HG03103 (cell line): Measurements from ENCODE around the gene EXOC4.
"Not testable (repeated sequence)": the region's sequence is repeated elsewhere in the genome, so short reads cannot be mapped to it uniquely, and the experiment has no call there.

Experiments
- ATAC-seq: cut with Tn5 transposase; IDR thresholded peaks from one replicate; pipeline ENCODE4 v1.9.1; 2021; ENCODE audit warnings: low read depth; ENCODE audit not compliant: unreplicated experiment

The EXOC4 gene

DNA sequence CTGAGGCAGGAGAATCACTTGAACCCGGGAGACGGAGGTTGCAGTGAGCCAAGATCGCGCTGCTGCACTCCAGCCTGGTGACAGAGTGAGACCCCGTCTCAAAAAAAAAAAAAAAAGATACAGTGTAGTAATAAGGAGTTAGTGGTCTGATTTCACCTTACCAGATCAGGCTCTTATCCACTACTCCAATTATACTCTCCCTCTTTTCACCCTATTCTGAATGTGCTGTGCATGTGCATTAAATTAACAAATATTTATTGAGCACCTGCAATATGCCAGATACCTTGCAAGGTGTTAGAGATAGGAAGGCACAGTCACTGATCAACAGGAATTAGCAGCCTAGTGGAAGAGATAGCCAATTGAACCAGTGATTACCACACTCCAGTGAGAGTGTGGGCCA lies 632.3 kb downstream of the EXOC4 start:
- ATAC-seq, result no peak

DNA sequence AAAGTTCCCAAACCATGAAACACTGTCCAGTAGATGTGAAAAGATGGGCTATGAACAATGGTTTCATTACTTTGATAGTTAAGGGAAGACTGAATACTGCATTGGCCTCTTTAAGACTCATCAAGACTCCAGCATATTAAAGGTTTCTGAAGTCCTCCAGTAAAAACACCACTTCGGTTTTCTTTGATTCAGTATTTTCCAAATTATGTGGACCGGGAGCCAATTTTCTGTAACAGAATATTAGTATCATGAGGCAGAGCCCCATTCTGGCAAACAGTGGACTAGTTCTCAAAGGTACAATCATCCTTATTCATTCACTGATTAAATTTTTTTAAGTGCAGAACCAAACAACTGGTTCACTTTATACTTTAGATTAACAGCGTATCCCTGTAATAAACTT lies 633.2 kb downstream of the EXOC4 start:
- ATAC-seq, result no peak

DNA sequence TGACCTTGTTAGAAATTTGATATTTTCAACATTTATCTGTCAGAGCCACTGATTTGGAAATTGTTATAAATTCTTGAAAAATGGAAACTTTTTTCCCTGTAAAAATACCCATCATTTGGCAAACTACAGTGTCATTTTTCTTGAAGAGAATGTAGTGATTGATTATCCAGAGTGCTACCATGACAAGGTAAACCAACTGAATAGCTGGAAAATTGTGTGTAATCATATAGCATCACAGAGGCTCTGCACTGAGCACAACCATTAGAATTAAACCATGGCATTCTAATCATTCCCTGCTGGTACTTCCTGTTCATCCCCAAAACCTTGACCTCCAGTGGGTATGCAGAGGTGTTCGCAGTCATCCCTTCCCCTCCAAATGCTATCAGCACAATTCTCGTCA lies 633.9 kb downstream of the EXOC4 start:
- ATAC-seq, result no peak

DNA sequence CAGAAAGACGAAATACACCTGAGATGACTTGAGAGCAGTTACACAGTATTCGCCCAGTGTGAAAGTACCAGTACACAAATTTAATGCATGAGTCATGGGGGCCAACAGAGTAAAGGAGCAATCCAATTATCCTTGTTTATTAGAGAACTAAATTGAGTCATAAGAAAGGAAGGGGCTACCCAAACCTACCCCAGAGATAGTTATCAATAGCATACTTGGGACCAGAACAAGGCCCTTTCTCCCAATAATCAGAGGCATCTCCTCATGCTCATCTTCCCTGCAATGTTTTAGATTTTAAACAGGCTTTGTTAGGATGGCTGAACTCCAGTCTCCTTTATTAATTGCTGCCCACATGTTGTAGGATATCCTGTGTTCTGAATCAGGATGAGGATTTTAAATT lies 634.6 kb downstream of the EXOC4 start:
- no peak for ATAC-seq

DNA sequence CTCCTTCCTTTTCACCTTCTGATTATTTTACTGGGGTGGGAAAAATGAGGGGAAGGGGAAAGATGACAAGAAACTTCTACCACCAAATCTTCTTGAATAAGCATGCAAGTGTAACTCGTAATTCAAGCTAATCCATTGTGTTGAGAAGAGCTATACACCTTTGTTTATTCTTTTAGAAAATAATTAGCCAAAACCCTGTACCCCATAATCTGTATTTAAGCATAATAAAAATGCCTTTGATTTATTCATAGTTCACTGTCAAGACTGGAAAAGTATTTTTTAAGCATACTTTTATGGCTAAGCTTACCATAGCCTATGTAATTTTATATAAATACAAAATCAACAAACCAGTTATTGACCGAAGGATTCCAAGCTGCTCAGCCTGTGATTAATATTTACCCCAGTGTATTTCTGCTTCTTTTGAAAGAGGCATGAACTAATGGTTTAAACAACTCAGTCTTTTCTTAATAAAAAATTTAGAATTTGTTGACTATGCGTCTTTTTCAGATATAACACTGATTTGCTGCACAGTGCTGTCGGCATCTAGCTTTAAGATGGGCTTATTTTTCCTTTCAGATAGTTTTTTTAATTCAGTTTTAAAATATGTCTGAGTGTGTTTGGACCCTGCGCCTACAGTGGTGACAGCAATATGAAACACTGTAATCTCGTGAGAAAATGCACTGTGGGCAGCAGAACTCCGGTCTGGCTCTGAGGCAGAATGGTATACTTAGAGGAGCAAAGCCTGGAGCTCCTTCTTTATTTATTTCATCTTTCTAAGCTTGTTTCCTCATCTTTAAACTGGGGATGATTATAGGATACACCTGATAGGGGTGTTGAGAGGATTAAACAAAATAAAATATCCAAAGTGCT lies 635.4 kb downstream of the EXOC4 start:
- ATAC-seq, result no peak

DNA sequence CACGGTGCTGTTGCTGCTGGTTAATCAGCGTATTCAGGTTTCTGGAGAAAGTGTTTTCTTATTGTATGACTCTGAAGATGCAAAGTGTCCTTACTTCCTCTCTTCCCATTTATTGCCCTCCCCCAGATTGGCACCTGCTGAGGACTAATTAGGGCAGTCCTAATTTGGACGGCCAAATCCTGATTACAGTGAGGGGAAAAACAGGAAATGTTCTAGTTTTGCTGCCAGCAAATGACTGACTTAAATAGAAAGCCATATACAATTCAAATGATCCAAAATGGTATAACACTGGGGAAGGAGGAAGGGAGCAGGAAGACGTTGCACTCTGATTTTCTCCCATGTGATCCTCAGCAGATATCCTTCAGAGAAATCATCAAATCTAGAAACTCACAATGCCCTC lies 651.9 kb downstream of the EXOC4 start:
- ATAC-seq, result no peak

DNA sequence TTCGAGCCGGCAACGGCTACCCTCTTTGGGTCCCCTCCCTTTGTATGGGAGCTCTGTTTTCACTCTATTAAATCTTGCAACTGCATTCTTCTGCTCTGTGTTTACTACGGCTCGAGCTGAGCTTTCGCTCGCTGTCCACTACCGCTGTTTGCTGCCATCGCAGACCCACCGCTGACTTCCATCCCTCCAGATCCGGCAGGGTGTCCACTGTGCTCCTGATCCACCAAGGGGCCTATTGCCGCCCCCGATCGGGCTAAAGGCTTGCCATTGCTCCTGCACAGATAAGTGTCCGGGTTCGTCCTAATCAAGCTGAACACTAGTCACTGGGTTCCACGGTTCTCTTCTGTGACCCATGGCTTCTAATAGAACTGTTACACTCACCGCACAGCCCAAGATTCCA lies 653.7 kb downstream of the EXOC4 start:
- ATAC-seq, result not testable (repeated sequence)

DNA sequence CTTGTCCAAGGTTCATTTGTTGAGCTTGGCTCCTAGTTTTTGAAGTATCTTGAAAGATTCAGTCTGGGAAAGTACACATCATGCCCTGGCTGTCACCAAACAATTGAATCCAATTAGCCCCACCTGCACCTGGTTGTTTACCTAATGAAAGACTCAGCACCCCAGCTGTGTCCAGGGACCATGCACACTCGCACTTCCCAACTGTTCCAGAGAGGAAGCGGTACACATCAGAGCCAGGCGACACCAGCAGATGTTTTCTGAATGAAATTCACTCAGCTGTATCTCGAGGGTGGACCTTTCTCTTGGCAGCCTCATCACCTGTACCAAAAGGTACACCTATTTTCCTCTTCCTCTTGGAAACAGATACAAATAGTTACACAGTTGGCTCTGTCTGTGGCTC lies 657.9 kb downstream of the EXOC4 start:
- ATAC-seq, result no peak

DNA sequence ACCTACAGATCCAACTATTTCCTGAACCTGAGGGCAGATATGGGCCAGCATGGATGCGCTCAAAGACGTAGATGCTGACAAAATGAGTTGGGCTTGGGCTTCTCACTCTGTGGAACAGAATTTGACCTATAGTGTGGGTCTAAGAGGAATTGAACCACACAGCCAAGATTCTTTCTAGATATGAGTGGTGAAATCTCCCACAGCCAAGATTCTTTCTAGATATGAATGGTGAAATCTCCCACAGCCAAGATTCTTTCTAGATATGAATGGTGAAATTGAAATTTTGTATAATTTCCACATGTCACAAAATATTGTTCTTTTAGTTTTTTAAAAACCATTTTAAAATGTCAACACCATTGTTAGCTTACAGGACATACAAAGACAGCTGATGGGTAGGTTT lies 658.8 kb downstream of the EXOC4 start:
- ATAC-seq, result no peak

DNA sequence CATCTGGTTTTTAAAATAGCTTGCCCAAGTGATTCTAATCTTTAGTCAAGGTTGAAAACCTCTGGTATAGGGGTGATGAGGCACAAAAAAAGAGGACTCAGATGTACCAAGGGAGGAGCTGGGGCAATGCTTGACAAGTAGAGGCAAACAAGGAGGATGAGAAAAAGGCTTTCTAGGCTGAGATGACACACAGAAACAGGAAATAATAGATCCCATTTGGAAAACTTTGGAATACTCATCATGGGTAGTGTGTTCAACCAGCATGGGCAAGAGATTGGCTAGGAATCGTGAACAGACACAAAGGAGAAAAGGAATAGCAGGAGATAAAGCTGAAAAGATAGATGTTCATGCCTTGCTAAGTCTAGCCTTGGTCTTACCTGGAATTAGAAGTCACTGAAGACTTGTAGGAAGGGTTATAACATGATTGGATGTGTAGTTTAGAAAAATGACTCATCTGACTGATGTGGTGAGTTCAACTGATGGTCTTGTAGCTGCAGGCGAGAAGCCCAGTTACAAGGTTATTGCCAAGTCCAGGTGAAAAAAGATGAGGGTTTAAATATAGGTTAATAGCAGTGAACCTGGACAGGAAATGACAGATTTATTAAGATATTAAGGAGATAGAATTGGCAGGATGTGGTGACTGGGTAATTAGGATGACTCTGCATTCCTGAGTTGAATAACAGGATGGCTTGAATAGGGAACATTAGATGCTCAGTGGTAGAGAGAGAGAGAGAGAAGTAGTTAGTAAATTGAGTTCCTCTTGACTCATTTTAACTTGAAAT lies 660.2 kb downstream of the EXOC4 start:
- ATAC-seq, result no peak

DNA sequence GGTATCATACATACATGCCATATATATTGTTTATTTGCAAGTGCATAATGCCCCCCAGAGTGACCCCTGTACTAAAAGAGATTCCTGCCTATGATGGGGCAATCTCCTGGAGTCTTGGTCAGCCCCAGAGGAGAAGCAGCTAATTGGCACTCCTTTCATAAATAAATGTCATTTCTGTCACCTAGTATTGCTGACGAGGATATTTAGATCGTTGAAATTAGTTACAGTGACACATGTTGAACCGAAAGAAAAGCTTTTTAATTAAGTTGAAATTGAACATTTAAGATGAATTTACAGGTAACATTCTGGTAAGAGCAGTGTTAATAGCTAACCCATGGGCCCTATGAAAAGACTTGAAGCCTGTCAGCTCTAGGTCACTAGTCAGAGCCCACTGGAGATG lies 663.7 kb downstream of the EXOC4 start:
- ATAC-seq, result no peak

DNA sequence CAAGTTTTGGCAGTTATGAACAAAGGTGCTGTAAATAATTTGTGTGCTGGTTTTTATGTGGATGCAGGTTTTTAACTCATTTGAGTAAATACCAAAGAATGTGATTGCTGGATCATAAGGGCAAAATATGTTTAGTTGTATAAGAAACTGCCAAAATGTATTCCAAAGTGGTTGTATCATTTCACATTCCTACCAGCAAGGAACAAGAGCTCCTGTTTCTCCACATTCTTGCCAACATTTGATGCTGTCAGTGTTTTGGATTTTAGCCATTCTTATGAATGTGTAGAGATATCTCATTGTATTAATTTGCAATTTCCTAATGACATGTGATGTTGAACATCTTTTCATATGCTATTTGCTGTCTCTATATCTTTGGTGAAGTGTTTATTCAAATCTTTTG lies 666.9 kb downstream of the EXOC4 start:
- ATAC-seq, result no peak

DNA sequence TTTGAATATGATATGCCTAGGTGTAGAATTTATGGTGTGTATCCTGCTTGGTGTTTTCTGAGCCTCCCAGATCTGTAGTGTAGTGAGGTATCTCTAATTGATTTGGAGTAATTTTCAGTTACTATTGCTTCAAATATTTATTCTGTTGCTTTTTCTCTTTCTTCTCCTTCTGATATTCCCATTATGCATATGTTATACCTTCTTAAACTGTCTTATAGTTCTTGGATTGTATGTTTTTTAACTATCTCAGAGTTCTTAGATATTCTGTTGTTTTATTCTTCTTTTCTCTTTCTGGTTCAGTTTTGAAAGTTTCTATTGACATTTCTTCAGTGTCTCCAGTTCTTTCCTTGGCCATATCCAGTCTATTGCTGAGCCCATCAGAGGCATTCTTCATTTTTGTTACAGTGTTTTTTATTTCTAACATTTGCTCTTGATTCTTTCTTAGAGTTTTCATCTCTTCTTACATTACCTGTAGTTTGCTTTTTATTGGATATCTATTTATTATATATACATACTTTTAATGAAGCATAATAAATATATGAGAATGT lies 668.8 kb downstream of the EXOC4 start:
- no peak for ATAC-seq

DNA sequence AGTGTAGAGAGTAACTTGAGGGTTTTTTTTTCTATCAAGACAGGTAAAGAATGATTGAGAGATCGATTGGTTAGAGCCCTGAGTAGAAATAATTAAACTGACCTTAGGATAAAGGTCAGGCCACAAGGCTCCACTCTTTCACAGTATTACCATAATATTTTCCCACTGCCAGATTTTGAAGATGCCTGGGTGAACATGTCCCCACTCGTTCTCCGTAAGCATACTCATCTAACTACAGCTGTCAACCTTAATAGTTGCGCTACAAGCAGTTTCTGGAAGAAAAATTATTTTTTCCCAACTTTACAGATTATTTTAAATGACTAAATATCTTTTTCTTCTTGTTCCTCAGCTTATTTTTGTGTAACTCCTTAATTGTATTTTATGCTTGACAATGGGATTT lies 671.1 kb downstream of the EXOC4 start:
- ATAC-seq, result no peak

DNA sequence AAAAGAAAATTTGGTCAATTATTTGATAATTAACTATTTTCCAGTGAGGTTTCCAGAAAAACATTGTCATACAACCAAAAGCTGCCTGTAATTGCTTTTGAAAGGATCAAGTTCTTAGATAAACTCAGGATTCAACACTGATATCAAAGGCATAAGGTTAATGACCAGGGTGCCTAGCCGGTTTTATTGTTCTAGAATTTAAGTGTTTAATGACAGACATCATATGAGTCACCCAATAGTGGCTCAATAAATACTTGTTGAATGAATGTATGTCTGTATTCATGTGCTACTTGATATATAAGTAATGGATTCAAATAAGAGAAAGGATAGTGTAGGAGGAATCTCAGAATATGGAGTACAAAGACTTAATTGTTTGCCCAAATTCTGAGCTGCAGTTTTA lies 678.2 kb downstream of the EXOC4 start:
- no peak for ATAC-seq

DNA sequence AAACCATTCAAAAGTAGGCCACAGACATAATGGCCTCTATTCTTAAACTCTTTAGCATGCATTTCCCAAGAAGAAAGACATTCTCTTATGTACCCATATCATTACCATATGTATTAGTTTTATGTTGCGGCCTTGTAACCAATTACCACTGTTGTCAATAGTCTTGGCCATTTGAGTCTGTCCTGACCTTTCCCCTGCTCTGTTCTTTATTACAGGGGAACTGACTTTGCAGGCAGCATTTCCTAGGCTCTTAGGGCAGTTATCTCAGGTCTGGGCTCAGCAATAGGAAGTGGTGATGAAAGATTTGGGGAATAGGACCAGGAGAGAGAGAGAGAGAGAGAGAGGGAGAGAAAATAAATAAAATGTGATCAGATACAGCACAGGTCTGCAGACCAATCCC lies 679.7 kb downstream of the EXOC4 start:
- ATAC-seq, result no peak

DNA sequence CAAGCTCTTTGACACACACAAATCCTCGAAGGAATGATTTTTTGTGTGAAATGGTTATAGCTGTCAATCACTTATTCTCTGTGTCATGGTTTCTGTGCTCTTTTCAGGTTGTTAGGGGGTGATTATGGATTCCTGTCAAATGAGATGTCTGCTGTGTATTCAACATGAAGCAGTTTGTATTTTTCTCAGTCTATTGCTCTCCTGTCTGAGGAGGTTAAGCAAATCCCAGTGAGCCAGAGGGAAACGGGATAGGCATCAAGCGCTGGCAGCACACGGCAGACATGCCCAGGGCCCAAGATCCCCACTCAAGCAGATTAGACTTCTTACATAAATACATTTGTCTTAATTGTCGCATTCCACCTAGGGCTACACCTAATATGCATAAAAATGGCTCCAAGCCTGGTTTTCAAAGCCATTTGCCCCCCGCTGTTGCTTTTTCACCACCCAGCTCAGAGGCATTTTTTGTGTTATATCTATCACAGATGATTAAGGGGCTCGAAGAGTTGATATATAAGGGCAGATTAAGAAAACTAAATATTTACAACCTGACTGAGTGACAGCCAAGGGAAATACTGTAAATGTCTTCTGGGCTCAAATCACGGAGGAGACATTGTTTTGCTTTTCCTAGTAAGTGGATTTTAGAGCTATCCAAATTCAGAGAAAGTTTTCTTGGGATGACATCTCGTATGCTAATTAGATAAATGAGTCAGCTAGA lies 681.5 kb downstream of the EXOC4 start:
- ATAC-seq, result no peak

DNA sequence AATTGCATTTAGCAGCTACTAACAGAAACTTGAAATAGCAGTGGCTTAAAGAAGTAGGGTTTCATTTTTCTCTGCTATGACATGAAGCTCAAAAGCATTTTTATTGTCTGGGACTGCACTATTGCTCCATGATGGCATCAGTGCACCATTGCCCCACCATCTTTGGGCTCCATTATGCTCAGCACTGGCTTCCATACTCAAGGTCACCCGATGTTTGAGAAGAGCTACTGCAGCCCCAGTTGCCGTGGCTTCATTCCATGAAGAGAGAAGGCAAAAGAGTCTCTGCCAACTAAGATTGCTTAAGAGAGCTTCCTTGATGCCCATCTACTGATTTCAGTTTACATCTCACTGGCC lies 682.1 kb downstream of the EXOC4 start:
- ATAC-seq, result no peak

DNA sequence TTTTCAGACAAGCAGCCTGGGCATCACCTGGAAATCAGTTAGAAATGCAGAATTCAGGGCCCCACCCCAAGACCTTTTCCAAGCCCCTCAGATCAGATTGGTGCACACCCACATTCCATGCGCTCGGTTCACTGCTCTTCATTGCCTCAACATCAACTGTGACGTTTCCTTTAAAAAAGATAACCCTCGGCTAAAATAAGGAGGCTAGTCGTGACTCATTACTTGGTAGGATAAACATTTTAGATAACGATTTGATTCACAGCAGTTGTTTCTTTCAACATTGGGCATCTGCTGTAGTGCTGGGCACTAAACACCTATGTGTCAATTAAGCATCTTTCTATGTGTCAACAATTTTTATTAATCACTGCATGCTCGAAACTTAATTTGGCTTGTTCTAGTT lies 683.2 kb downstream of the EXOC4 start:
- ATAC-seq, result no peak

DNA sequence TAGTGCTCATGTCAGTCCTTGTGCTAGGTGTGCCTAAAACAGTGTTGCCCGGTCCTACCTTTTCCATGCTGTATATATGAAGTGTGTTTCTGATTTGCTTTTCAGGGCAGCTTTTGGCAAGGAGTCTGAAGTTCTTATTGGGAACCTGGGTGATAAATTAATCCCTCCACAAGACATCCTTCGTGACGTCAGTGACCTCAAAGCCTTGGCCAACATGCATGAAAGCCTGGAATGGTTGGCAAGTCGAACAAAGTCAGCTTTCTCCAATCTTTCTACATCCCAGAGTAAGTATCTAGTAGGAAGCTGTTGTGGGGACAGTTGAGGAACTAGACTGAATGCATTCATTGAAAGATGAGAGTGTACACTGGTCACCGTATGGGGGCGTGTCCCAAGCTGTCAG lies 684.9 kb downstream of the EXOC4 start:
- ATAC-seq, result no peak

DNA sequence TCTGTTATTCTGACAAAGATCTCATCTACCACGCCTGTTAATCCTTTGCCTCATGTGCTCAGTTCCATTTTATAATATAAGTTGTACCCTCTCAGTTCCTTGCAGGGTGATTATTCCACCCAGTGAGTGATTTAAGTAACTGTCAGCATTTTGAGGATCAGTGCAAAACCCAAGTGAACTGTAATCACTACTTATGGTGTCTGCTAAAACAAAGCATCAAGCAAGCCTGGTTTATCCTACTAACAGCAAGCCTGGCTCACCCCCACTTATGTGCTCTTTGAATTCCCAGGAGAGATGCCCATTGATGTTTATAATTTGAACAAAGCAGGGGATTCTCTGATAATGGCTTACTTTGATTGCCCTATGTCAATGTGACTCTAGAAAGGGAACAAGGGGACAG lies 687.5 kb downstream of the EXOC4 start:
- no peak for ATAC-seq
